HEK293 (cell line): ENCODE measurements around the gene SBNO2.
A peak's percentile ranks its signal among the peaks of the same experiment; 100 is the strongest.

Experiments used
- KLF7 ChIP-seq: fragments of 450-650 bp; formaldehyde crosslinking; IDR thresholded peaks from 2 replicates; pipeline ENCODE4 v1.5.1; 2016; ENCODE audit warnings: missing biosample characterization, missing genetic modification characterization, borderline replicate concordance
- KLF9 ChIP-seq: fragments of 450-650 bp; formaldehyde crosslinking; IDR thresholded peaks from 2 replicates; pipeline ENCODE4 v1.5.1; 2016; ENCODE audit warnings: missing biosample characterization, missing genetic modification characterization, low read depth
- PRDM6 ChIP-seq: fragments of 450-650 bp; formaldehyde crosslinking; IDR thresholded peaks from 2 replicates; pipeline ENCODE4 v1.5.1; 2017; ENCODE audit warnings: missing biosample characterization, missing genetic modification characterization
- RBAK ChIP-seq: fragments of 450-650 bp; formaldehyde crosslinking; IDR thresholded peaks from 2 replicates; pipeline ENCODE4 v1.5.1; 2016; ENCODE audit warnings: missing biosample characterization, missing genetic modification characterization
- SETDB1 ChIP-seq: IDR thresholded peaks from one replicate; pipeline ENCODE4 v1.6.1; 2017; ENCODE audit warnings: mild to moderate bottlenecking, low read length, moderate library complexity, mixed read lengths; ENCODE audit not compliant: insufficient read length
- ZBTB6 ChIP-seq: fragments of 450-650 bp; formaldehyde crosslinking; IDR thresholded peaks from 2 replicates; pipeline ENCODE4 v1.5.1; 2017; ENCODE audit warnings: missing biosample characterization, missing genetic modification characterization
- ZNF112 ChIP-seq: fragments of 450-650 bp; formaldehyde crosslinking; IDR thresholded peaks from 2 replicates; pipeline ENCODE4 v1.5.0; 2017; ENCODE audit warnings: missing biosample characterization, missing genetic modification characterization
- ZNF132 ChIP-seq: fragments of 450-650 bp; formaldehyde crosslinking; IDR thresholded peaks from 2 replicates; pipeline ENCODE4 v1.5.1; 2017; ENCODE audit warnings: missing biosample characterization, missing genetic modification characterization, borderline replicate concordance
- ZNF175 ChIP-seq: fragments of 450-650 bp; formaldehyde crosslinking; IDR thresholded peaks from 2 replicates; pipeline ENCODE4 v1.5.1; 2016; ENCODE audit warnings: missing biosample characterization, missing genetic modification characterization
- ZNF280D ChIP-seq: fragments of 450-650 bp; formaldehyde crosslinking; IDR thresholded peaks from 2 replicates; pipeline ENCODE4 v1.5.1; 2016; ENCODE audit warnings: missing biosample characterization, missing genetic modification characterization
- ZNF350 ChIP-seq: fragments of 450-650 bp; formaldehyde crosslinking; IDR thresholded peaks from 2 replicates; pipeline ENCODE4 v1.5.0; 2017; ENCODE audit warnings: missing biosample characterization, mild to moderate bottlenecking, missing genetic modification characterization
- ZNF580 ChIP-seq: fragments of 450-650 bp; formaldehyde crosslinking; IDR thresholded peaks from 2 replicates; pipeline ENCODE4 v1.5.1; 2016; ENCODE audit warnings: missing biosample characterization, missing genetic modification characterization
- ZNF670 ChIP-seq: fragments of 450-650 bp; formaldehyde crosslinking; IDR thresholded peaks from 2 replicates; pipeline ENCODE4 v1.5.1; 2016; ENCODE audit warnings: missing biosample characterization, missing genetic modification characterization, low read depth
- TF ChIP-seq, protein P1 (sequence below): fragments of 450-650 bp; formaldehyde crosslinking; IDR thresholded peaks from 2 replicates; pipeline ENCODE4 v1.5.1; 2016; ENCODE audit warnings: missing biosample characterization, missing genetic modification characterization
- TF ChIP-seq, protein P2 (sequence below): fragments of 450-650 bp; formaldehyde crosslinking; IDR thresholded peaks from 2 replicates; pipeline ENCODE4 v1.5.1; 2016; ENCODE audit warnings: missing biosample characterization, missing genetic modification characterization
- TF ChIP-seq, protein P3 (sequence below): fragments of 450-650 bp; formaldehyde crosslinking; IDR thresholded peaks from 2 replicates; pipeline ENCODE4 v1.5.1; 2016; ENCODE audit warnings: missing biosample characterization, missing genetic modification characterization, low read depth
- TF ChIP-seq, protein P4 (sequence below): fragments of 450-650 bp; formaldehyde crosslinking; IDR thresholded peaks from 2 replicates; pipeline ENCODE4 v1.5.1; 2016; ENCODE audit warnings: missing biosample characterization, missing genetic modification characterization
- TF ChIP-seq, protein P5 (sequence below): fragments of 450-650 bp; formaldehyde crosslinking; optimal IDR thresholded peaks from 2 replicates; pipeline ENCODE3; 2016; ENCODE audit warnings: missing biosample characterization, mild to moderate bottlenecking, missing genetic modification characterization

Gene SBNO2

GRCh38 chr19:1064661-1065605, 109.1 kb downstream of the SBNO2 start (continued):
- TF ChIP-seq ZBTB6 = no peak
- 0 out of 2 replicates have a peak, but pooled peaks have one; percentile 29 for TF ChIP-seq KLF7
- TF ChIP-seq, protein P1, sequence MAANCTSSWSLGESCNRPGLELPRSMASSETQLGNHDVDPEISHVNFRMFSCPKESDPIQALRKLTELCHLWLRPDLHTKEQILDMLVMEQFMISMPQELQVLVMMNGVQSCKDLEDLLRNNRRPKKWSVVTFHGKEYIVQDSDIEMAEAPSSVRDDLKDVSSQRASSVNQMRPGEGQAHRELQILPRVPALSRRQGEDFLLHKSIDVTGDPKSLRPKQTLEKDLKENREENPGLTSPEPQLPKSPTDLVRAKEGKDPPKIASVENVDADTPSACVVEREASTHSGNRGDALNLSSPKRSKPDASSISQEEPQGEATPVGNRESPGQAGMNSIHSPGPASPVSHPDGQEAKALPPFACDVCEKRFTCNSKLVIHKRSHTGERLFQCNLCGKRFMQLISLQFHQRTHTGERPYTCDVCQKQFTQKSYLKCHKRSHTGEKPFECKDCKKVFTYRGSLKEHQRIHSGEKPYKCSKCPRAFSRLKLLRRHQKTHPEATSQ (tag by site-specific recombination) = no peak
- no peak for TF ChIP-seq PRDM6
- TF ChIP-seq ZNF350 (tag by site-specific recombination) = no peak
- no peak for TF ChIP-seq ZNF132 (tag by site-specific recombination)
- no peak; the same call in 1 of the 2 replicates for TF ChIP-seq KLF9 (tag by site-specific recombination)
- TF ChIP-seq, protein P2, sequence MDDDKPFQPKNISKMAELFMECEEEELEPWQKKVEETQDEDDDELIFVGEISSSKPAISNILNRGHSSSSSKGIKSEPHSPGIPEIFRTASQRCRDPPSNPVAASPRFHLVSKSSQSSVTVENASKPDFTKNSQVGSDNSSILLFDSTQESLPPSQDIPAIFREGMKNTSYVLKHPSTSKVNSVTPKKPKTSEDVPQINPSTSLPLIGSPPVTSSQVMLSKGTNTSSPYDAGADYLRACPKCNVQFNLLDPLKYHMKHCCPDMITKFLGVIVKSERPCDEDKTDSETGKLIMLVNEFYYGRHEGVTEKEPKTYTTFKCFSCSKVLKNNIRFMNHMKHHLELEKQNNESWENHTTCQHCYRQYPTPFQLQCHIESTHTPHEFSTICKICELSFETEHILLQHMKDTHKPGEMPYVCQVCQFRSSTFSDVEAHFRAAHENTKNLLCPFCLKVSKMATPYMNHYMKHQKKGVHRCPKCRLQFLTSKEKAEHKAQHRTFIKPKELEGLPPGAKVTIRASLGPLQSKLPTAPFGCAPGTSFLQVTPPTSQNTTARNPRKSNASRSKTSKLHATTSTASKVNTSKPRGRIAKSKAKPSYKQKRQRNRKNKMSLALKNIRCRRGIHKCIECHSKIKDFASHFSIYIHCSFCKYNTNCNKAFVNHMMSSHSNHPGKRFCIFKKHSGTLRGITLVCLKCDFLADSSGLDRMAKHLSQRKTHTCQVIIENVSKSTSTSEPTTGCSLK (tag by site-specific recombination) = no peak
- TF ChIP-seq SETDB1 = no peak
- TF ChIP-seq, protein P3, sequence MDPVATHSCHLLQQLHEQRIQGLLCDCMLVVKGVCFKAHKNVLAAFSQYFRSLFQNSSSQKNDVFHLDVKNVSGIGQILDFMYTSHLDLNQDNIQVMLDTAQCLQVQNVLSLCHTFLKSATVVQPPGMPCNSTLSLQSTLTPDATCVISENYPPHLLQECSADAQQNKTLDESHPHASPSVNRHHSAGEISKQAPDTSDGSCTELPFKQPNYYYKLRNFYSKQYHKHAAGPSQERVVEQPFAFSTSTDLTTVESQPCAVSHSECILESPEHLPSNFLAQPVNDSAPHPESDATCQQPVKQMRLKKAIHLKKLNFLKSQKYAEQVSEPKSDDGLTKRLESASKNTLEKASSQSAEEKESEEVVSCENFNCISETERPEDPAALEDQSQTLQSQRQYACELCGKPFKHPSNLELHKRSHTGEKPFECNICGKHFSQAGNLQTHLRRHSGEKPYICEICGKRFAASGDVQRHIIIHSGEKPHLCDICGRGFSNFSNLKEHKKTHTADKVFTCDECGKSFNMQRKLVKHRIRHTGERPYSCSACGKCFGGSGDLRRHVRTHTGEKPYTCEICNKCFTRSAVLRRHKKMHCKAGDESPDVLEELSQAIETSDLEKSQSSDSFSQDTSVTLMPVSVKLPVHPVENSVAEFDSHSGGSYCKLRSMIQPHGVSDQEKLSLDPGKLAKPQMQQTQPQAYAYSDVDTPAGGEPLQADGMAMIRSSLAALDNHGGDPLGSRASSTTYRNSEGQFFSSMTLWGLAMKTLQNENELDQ = no peak
- TF ChIP-seq, protein P4, sequence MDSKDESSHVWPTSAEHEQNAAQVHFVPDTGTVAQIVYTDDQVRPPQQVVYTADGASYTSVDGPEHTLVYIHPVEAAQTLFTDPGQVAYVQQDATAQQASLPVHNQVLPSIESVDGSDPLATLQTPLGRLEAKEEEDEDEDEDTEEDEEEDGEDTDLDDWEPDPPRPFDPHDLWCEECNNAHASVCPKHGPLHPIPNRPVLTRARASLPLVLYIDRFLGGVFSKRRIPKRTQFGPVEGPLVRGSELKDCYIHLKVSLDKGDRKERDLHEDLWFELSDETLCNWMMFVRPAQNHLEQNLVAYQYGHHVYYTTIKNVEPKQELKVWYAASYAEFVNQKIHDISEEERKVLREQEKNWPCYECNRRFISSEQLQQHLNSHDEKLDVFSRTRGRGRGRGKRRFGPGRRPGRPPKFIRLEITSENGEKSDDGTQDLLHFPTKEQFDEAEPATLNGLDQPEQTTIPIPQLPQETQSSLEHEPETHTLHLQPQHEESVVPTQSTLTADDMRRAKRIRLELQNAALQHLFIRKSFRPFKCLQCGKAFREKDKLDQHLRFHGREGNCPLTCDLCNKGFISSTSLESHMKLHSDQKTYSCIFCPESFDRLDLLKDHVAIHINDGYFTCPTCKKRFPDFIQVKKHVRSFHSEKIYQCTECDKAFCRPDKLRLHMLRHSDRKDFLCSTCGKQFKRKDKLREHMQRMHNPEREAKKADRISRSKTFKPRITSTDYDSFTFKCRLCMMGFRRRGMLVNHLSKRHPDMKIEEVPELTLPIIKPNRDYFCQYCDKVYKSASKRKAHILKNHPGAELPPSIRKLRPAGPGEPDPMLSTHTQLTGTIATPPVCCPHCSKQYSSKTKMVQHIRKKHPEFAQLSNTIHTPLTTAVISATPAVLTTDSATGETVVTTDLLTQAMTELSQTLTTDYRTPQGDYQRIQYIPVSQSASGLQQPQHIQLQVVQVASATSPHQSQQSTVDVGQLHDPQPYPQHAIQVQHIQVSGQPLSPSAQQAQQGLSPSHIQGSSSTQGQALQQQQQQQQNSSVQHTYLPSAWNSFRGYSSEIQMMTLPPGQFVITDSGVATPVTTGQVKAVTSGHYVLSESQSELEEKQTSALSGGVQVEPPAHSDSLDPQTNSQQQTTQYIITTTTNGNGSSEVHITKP (tag by site-specific recombination) = peak; percentile 33
- TF ChIP-seq, protein P5, sequence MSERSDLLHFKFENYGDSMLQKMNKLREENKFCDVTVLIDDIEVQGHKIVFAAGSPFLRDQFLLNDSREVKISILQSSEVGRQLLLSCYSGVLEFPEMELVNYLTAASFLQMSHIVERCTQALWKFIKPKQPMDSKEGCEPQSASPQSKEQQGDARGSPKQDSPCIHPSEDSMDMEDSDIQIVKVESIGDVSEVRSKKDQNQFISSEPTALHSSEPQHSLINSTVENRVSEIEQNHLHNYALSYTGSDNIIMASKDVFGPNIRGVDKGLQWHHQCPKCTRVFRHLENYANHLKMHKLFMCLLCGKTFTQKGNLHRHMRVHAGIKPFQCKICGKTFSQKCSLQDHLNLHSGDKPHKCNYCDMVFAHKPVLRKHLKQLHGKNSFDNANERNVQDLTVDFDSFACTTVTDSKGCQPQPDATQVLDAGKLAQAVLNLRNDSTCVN = peak; percentile 89
- no peak for TF ChIP-seq ZNF112 (tag by site-specific recombination)
- no peak for TF ChIP-seq ZNF175
- no peak for TF ChIP-seq RBAK (tag by site-specific recombination)
- no peak for TF ChIP-seq ZNF670 (tag by site-specific recombination)
- TF ChIP-seq ZNF280D (tag by site-specific recombination) = no peak
- no peak for TF ChIP-seq ZNF580 (tag by site-specific recombination)
